Neuronal stem cell (in vitro differentiated cells): ENCODE data around the gene GRID1.

ENCODE experiments used
- DNase-seq: peaks from one replicate; pipeline ENCODE4 v3.0.0-alpha.2; 2013; ENCODE audit warnings: low spot score
- H2AFZ ChIP-seq: one replicate; pipeline ENCODE4 v1.6.1; 2013; ENCODE audit warnings: mild to moderate bottlenecking, low read length, inconsistent platforms
- H2AK5ac ChIP-seq: 2 replicates; pipeline ENCODE4 v1.6.1; 2013; ENCODE audit warnings: low read depth, mild to moderate bottlenecking, inconsistent platforms, low read length, moderate library complexity, mixed read lengths
- H2BK120ac ChIP-seq: 2 replicates; pipeline ENCODE4 v1.6.1; 2013; ENCODE audit warnings: low read depth, mild to moderate bottlenecking, inconsistent platforms, low read length, moderate library complexity, mixed read lengths
- H2BK12ac ChIP-seq: one replicate; pipeline ENCODE4 v1.6.1; 2013; ENCODE audit warnings: low read length, inconsistent platforms
- H2BK15ac ChIP-seq: 2 replicates; pipeline ENCODE4 v1.6.1; 2013; ENCODE audit warnings: mild to moderate bottlenecking, low read length, inconsistent platforms, mixed read lengths
- H2BK5ac ChIP-seq: one replicate; pipeline ENCODE4 v1.6.1; 2013; ENCODE audit warnings: inconsistent platforms, mild to moderate bottlenecking, low read length, moderate library complexity
- H3K14ac ChIP-seq: one replicate; pipeline ENCODE4 v1.6.1; 2013; ENCODE audit warnings: low read length, inconsistent platforms
- H3K18ac ChIP-seq: 2 replicates; pipeline ENCODE4 v1.6.1; 2013; ENCODE audit warnings: low read length, inconsistent platforms
- H3K23ac ChIP-seq: 2 replicates; pipeline ENCODE4 v1.6.1; 2013; ENCODE audit warnings: low read depth, mild to moderate bottlenecking, mixed read lengths, low read length, inconsistent platforms; ENCODE audit not compliant: poor library complexity
- H3K27ac ChIP-seq: replicated peaks from 3 replicates; pipeline ENCODE4 v1.5.1; 2013; ENCODE audit warnings: low read length, inconsistent platforms
- H3K27me3 ChIP-seq, 3 experiments: 2 replicates each; pipeline ENCODE4 v1.6.1; 2013; ENCODE audit warnings: low read length in 3 of 3, mild to moderate bottlenecking in 2 of 3, inconsistent platforms in 1 of 3, low read depth in 1 of 3, mixed read lengths in 1 of 3, moderate library complexity in 1 of 3; ENCODE audit not compliant: control insufficient read depth in 3 of 3, insufficient read depth in 3 of 3
- H3K36me3 ChIP-seq, 2 donors: replicated peaks in 1 of 2; 2 replicates each; pipeline ENCODE4 v1.6.1; 2013; ENCODE audit warnings: low read length in 2 of 2; ENCODE audit not compliant: control insufficient read depth in 2 of 2, insufficient read depth in 2 of 2
- H3K4ac ChIP-seq: 2 replicates; pipeline ENCODE4 v1.6.1; 2013; ENCODE audit warnings: inconsistent platforms, mild to moderate bottlenecking, low read length, moderate library complexity
- H3K4me1 ChIP-seq, 2 donors: 1 replicate in 1 of 2; 2 replicates in 1 of 2; pipeline ENCODE4 v1.6.1; 2013; ENCODE audit warnings: low read length in 2 of 2, low read depth in 1 of 2; ENCODE audit not compliant: control insufficient read depth in 2 of 2, insufficient read depth in 1 of 2
- H3K4me2 ChIP-seq: one replicate; pipeline ENCODE4 v1.6.1; 2013; ENCODE audit warnings: mild to moderate bottlenecking, low read length, inconsistent platforms; ENCODE audit not compliant: insufficient read depth, poor library complexity, severe bottlenecking
- H3K4me3 ChIP-seq, 2 donors: 2 replicates each; pipeline ENCODE4 v1.5.1; 2013; ENCODE audit warnings: low read length in 2 of 2, mild to moderate bottlenecking in 2 of 2, inconsistent platforms in 1 of 2, moderate library complexity in 1 of 2
- H3K79me1 ChIP-seq: one replicate; pipeline ENCODE4 v1.6.1; 2013; ENCODE audit warnings: low read depth, mild to moderate bottlenecking, inconsistent platforms, low read length, moderate library complexity
- H3K9ac ChIP-seq: one replicate; pipeline ENCODE4 v1.6.1; 2013; ENCODE audit warnings: mild to moderate bottlenecking, low read depth, low read length, inconsistent platforms; ENCODE audit not compliant: poor library complexity
- H3K9me3 ChIP-seq, 2 donors: replicated peaks in 1 of 2; 2 replicates each; pipeline versions ENCODE3 to v1.6.1; 2013; ENCODE audit warnings: low read length in 2 of 2, mild to moderate bottlenecking in 2 of 2, inconsistent platforms in 1 of 2, low read depth in 1 of 2, mixed read lengths in 1 of 2, moderate library complexity in 1 of 2; ENCODE audit not compliant: control insufficient read depth in 2 of 2, insufficient read depth in 1 of 2
- H4K8ac ChIP-seq: one replicate; pipeline ENCODE4 v1.6.1; 2013; ENCODE audit warnings: low read depth, mild to moderate bottlenecking, inconsistent platforms, low read length, moderate library complexity
- H4K91ac ChIP-seq: one replicate; pipeline ENCODE4 v1.6.1; 2013; ENCODE audit warnings: low read length, low read depth, mild to moderate bottlenecking, inconsistent platforms; ENCODE audit not compliant: poor library complexity
- WGBS, 2 donors: extraction: QIAGEN DNeasy Blood & Tissue Kit; methylation state at CpG; one replicate each; pipeline ENCODE4 v1.1.7; 2013; ENCODE audit warnings: missing lambda C conversion rate in 2 of 2, mixed read lengths in 1 of 2; ENCODE audit not compliant: insufficient read length in 2 of 2, insufficient replicate concordance in 1 of 2; ENCODE audit errors: extremely low coverage in 2 of 2; 5-methylcytosine and 5-hydroxymethylcytosine counted together

Gene GRID1

GRCh38 chr10:86106616-86107015 is 260.0 kb downstream of the GRID1 start:
- Histone ChIP-seq H3K9ac (no peak overlapping the region), H2BK5ac (no peak overlapping the region), H3K4me1 (no peaks in the 10 kb centered on the region), H3K27ac (no peak overlapping the region), H3K4ac (no peak overlapping the region), H3K18ac (peak overlapping the region; percentile 27), H3K79me1 (no peaks in the 10 kb centered on the region), H2BK12ac (no peak overlapping the region), H3K23ac (no peak overlapping the region), H3K27me3 (no peaks in the 10 kb centered on the region), H3K9me3 (no peaks in the 10 kb centered on the region), H4K91ac (no peak overlapping the region), H2BK120ac (peak overlapping the region; percentile 75), H3K4me2 (no peak overlapping the region), H3K4me3 (no peak overlapping the region), H2AK5ac (peak overlapping the region; percentile 67), H2BK15ac (no peak overlapping the region), H2AFZ (no peak overlapping the region), H3K36me3 (no peaks in the 10 kb centered on the region), H4K8ac (no peak overlapping the region), H3K14ac (no peak overlapping the region)
- no CpG with 5 or more reads among the region's 8 CpGs for WGBS, 2 donors
- no peak for DNase-seq

GRCh38 chr10:86105640-86106039 is 261.0 kb downstream of the GRID1 start:
- Histone ChIP-seq H3K4ac (no peak overlapping the region), H3K79me1 (no peaks in the 10 kb centered on the region), H4K91ac (no peak overlapping the region), H2BK15ac (no peak overlapping the region), H2BK5ac (no peak overlapping the region), H3K9ac (no peak overlapping the region), H3K18ac (no peak overlapping the region), H4K8ac (no peak overlapping the region), H3K27ac (no peak overlapping the region), H2BK120ac (no peak overlapping the region), H3K36me3 (no peaks in the 10 kb centered on the region), H2BK12ac (no peak overlapping the region), H2AFZ (no peak overlapping the region), H3K14ac (no peak overlapping the region), H3K4me2 (no peak overlapping the region), H3K27me3 (no peaks in the 10 kb centered on the region), H3K9me3 (no peaks in the 10 kb centered on the region), H3K23ac (no peak overlapping the region), H3K4me1 (no peaks in the 10 kb centered on the region), H3K4me3 (no peak overlapping the region), H2AK5ac (no peak overlapping the region)
- DNase-seq = no peak
- WGBS, 2 donors = no CpG with 5 or more reads among the region's 4 CpGs

- Histone ChIP-seq H2AK5ac (no peak overlapping the region), H2BK12ac (no peak overlapping the region), H3K4me3 (no peak overlapping the region), H3K14ac (no peak overlapping the region), H3K27ac (no peak overlapping the region), H3K4ac (no peak overlapping the region), H4K8ac (no peak overlapping the region), H3K36me3 (no peaks in the 10 kb centered on the region), H3K18ac (no peak overlapping the region), H3K4me1 (no peaks in the 10 kb centered on the region), H3K79me1 (no peaks in the 10 kb centered on the region), H3K23ac (no peak overlapping the region), H2AFZ (no peak overlapping the region), H2BK120ac (no peak overlapping the region), H3K9ac (no peak overlapping the region), H3K9me3 (no peaks in the 10 kb centered on the region), H2BK15ac (no peak overlapping the region), H4K91ac (no peak overlapping the region), H3K4me2 (no peak overlapping the region), H3K27me3 (no peaks in the 10 kb centered on the region), H2BK5ac (no peak overlapping the region)
- no peak for DNase-seq
- WGBS, 2 donors = no CpG with 5 or more reads among the region's 4 CpGs
Measured at GRCh38 chr10:86105181-86105580, 261.4 kb downstream of the GRID1 start.

- Histone ChIP-seq H3K9ac (peak overlapping the region; percentile 50), H3K9me3 (no peaks in the 10 kb centered on the region), H2AK5ac (peak overlapping the region; percentile 66), H3K4me3 (no peak overlapping the region), H3K27ac (no peak overlapping the region), H2AFZ (no peak overlapping the region), H3K23ac (no peak overlapping the region), H3K27me3 (no peaks in the 10 kb centered on the region), H4K8ac (no peak overlapping the region), H2BK5ac (no peak overlapping the region), H3K14ac (no peak overlapping the region), H4K91ac (no peak overlapping the region), H3K4me1 (no peaks in the 10 kb centered on the region), H3K4ac (no peak overlapping the region), H3K4me2 (no peak overlapping the region), H3K36me3 (no peaks in the 10 kb centered on the region), H3K79me1 (no peaks in the 10 kb centered on the region), H3K18ac (no peak overlapping the region), H2BK12ac (no peak overlapping the region), H2BK120ac (no peak overlapping the region), H2BK15ac (no peak overlapping the region)
- WGBS, 2 donors = no CpG with 5 or more reads among the region's 7 CpGs
- no peak for DNase-seq
Measured at GRCh38 chr10:86104611-86105145, 261.9 kb downstream of the GRID1 start.
